ENCODE data around the gene KLHDC3. TPM values are rescaled to one million over a fixed set of nuclear protein-coding genes. Genes with fewer than 3 reads are reported as not detected.

Gene KLHDC3
- total and polyA plus RNA-seq, 2 donors (not counting 3 experiments of a cell fraction or from before 2014, with no cell fraction given), result 84.8 to 120 TPM

- POLR2A ChIA-PET, result interaction anchor here (0.6 kb wide), 1 partner anchor 114 kb away, joined by 12 read pairs; no protein-coding TSS in a partner anchor
- H3K4me1 ChIP-seq (ENCODE audit: control insufficient read depth, extremely low read depth, insufficient read depth, low read length), result no peaks in the 10 kb centered on the region
- no peak overlapping the region for H2AFZ ChIP-seq (ENCODE audit: low read depth, low read length)
- BruUV-seq (replicated peaks), result no TSS peak
- H3K9me1 ChIP-seq (replicated peaks; ENCODE audit: control insufficient read depth, extremely low read depth, insufficient read depth, low read length), result no peaks in the 10 kb centered on the region
- no peak overlapping the region for H3K4me2 ChIP-seq (ENCODE audit: insufficient read depth, low read length)
- H3K27ac ChIP-seq (ENCODE audit: insufficient read depth, low read depth, low read length), result no peak overlapping the region
- H3K9ac ChIP-seq (replicated peaks; ENCODE audit: extremely low read depth, insufficient read depth, low read length), result no peak overlapping the region
- intact Hi-C loops (cut with micrococcal nuclease), result no loop called here
- no peaks in the 10 kb centered on the region for H4K20me1 ChIP-seq (replicated peaks; ENCODE audit: control insufficient read depth, extremely low read depth, insufficient read depth, low read length)
- CTCF ChIA-PET, result no interaction called here
- no peaks in the 10 kb centered on the region for H3K27me3 ChIP-seq (ENCODE audit: control insufficient read depth in 2 of 2, insufficient read depth in 2 of 2, low read length in 2 of 2)
- no peaks in the 10 kb centered on the region for H3K9me3 ChIP-seq (replicated peaks; ENCODE audit: control insufficient read depth, insufficient read depth, low read length)
- H3K79me2 ChIP-seq (ENCODE audit: control insufficient read depth, insufficient read depth, low read length), result peaks cover 32% of the 10 kb centered on the region
- no peak for TF ChIP-seq POLR2AphosphoS5 (IDR thresholded peaks at IDR 0.05; ENCODE audit: insufficient read depth, low read depth, low read length)
- TF ChIP-seq MYC (IDR thresholded peaks at IDR 0.05; ENCODE audit: low read depth, low read length), result no peak
- TF ChIP-seq FOS (IDR thresholded peaks at IDR 0.05; ENCODE audit: borderline replicate concordance, insufficient read depth, low read length), result no peak
- no peak for TF ChIP-seq EZH2 (IDR thresholded peaks at IDR 0.05; ENCODE audit: borderline replicate concordance, low read depth, low read length, severe bottlenecking)
- TF ChIP-seq GATA2 (IDR thresholded peaks at IDR 0.05; ENCODE audit: insufficient read depth, insufficient read length, low read depth, low read length), result no peak
- no peak for TF ChIP-seq JUN (IDR thresholded peaks at IDR 0.05; ENCODE audit: borderline replicate concordance, insufficient read depth, insufficient read length, low read depth)
- TF ChIP-seq CTCF (IDR thresholded peaks at IDR 0.05; ENCODE audit: extremely low read depth in 1 of 2, insufficient read depth in 1 of 2, low read depth in 1 of 2, low read length in 2 of 2), result no peak
- no peak for TF ChIP-seq MAX (IDR thresholded peaks at IDR 0.05; ENCODE audit: insufficient read depth, insufficient read length)
- TF ChIP-seq POLR2A (IDR thresholded peaks at IDR 0.05; ENCODE audit: low read depth, low read length), result no peak
- dilution Hi-C loops (cut with MboI; ENCODE audit: extremely low pct_ligation_motif_present, low sequenced_read_pairs), result no loop called here
- no peak overlapping the region for H3K4me3 ChIP-seq (replicated peaks in 1 of 3; ENCODE audit: insufficient read depth in 1 of 3, low read depth in 1 of 3, low read length in 3 of 3)
- peaks cover 16 to 29% of the 10 kb centered on the region in 2 experiments for H3K36me3 ChIP-seq (ENCODE audit: control insufficient read depth in 2 of 2, extremely low read depth in 1 of 2, insufficient read depth in 2 of 2, low read length in 2 of 2)
- DNase-seq (ENCODE audit: low read depth, low spot score) (no peak), FAIRE-seq (no peak)
Measured at GRCh38 chr6:43024436-43024835, 10.4 kb downstream of the KLHDC3 start.
